ENCODE data around the gene TIMM23.
"Not testable (repeated sequence)": the region's sequence is repeated elsewhere in the genome, so short reads cannot be mapped to it uniquely, and the experiment has no call there.

Gene TIMM23

GRCh38 chr10:45972106-45972812, at the start of gene TIMM23:
TIMM23 (plus strand) TSS chr10:45972489; CDS start chr10:45972625, 136 bp downstream.
- peak; percentile 80 to 85 for DNase-seq

- DNase-seq: not testable (repeated sequence)
Observed at GRCh38 chr10:45926790-45927189, 45.5 kb upstream of the TIMM23 start.

- DNase-seq: not testable (repeated sequence)
Observed at GRCh38 chr10:45931305-45931704, 41.0 kb upstream of the TIMM23 start.

GRCh38 chr10:45934788-45935187, 37.5 kb upstream of the TIMM23 start:
- DNase-seq: not testable (repeated sequence)

GRCh38 chr10:45939176-45939697, 33.1 kb upstream of the TIMM23 start:
- DNase-seq: not testable (repeated sequence)

- DNase-seq: not testable (repeated sequence)
Observed at GRCh38 chr10:45941196-45941595, 31.1 kb upstream of the TIMM23 start.

GRCh38 chr10:45945476-45945875, 26.8 kb upstream of the TIMM23 start:
- DNase-seq: not testable (repeated sequence)

- not testable (repeated sequence) for DNase-seq
Observed at GRCh38 chr10:45947363-45947762, 24.9 kb upstream of the TIMM23 start.

- DNase-seq: not testable (repeated sequence)
Observed at GRCh38 chr10:45948801-45949200, 23.5 kb upstream of the TIMM23 start.

GRCh38 chr10:45954367-45954766, 17.9 kb upstream of the TIMM23 start:
- not testable (repeated sequence) for DNase-seq

GRCh38 chr10:45956634-45957033, 15.7 kb upstream of the TIMM23 start:
- not testable (repeated sequence) for DNase-seq

- not testable (repeated sequence) for DNase-seq
Observed at GRCh38 chr10:45957928-45958327, 14.4 kb upstream of the TIMM23 start.

- DNase-seq: not testable (repeated sequence)
Observed at GRCh38 chr10:45962686-45963452, 9.4 kb upstream of the TIMM23 start.

GRCh38 chr10:45971019-45971418, 1.3 kb upstream of the TIMM23 start:
- DNase-seq: not testable (repeated sequence)

GRCh38 chr10:45971742-45972105, 565 bp upstream of the TIMM23 start:
- not testable (repeated sequence) for DNase-seq

- not testable (repeated sequence) for DNase-seq
Observed at GRCh38 chr10:45972813-45973169, 502 bp downstream of the TIMM23 start.

GRCh38 chr10:45974041-45974440, 1.8 kb downstream of the TIMM23 start:
- not testable (repeated sequence) for DNase-seq

GRCh38 chr10:45978554-45978953, 6.3 kb downstream of the TIMM23 start:
- DNase-seq: not testable (repeated sequence)

GRCh38 chr10:45981367-45981766, 9.1 kb downstream of the TIMM23 start:
- DNase-seq: not testable (repeated sequence)

GRCh38 chr10:45983538-45984186, 11.4 kb downstream of the TIMM23 start:
- peak in 1 of 2 experiments; percentile 30 for DNase-seq

- DNase-seq: not testable (repeated sequence)
Observed at GRCh38 chr10:45984473-45984872, 12.2 kb downstream of the TIMM23 start.

- not testable (repeated sequence) for DNase-seq
Observed at GRCh38 chr10:45985590-45985989, 13.3 kb downstream of the TIMM23 start.

- no peak for DNase-seq
Observed at GRCh38 chr10:45997557-45997956, 25.3 kb downstream of the TIMM23 start.

Data from stimulated activated CD4-positive, alpha-beta T cell treated with anti-CD3 and anti-CD28 coated beads, Interleukin-4, amount 100 ng/mL, for 4 hours (primary cell).